CD4-positive, alpha-beta T cell treated with Interleukin-17A for 4 hours (primary cell): Measurements from ENCODE around the gene OLFML1.

Experiments used
- DNase-seq: peaks from one replicate; pipeline ENCODE4 v3.0.0-alpha.2; 2020; ENCODE audit warnings: mixed read lengths

The OLFML1 gene

GRCh38 chr11:7485186-7486097, at the start of gene OLFML1:
Gene OLFML1, plus strand, starts transcription at chr11:7485506. Its CDS starts 370 bp downstream, at chr11:7485876.
- DNase-seq: no peak

GRCh38 chr11:7436146-7436545, 49.2 kb upstream of the OLFML1 start:
- no peak for DNase-seq

GRCh38 chr11:7436657-7437056, 48.6 kb upstream of the OLFML1 start:
- peak; percentile 24 for DNase-seq

DNA sequence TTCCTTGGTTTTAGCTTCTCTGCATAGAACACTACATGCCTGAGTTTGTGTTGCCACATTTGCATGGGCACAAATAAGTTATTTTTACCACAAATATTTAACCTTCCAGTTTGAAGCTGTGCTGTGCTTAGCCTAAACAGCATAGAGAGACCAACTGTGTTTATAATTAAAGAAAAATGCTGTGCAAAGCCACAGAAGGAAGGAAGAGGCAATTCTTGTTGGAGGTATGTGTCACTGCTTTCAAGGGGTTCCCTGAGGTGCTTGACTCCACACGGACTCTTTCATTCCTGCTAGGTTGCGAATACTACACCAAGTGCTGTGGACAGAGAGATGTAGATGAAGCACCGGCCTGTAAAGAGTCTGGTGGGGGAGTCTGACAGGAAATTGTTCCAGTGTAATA, 47.6 kb upstream of the OLFML1 start:
- DNase-seq: no peak

- DNase-seq: no peak
Observed at GRCh38 chr11:7439746-7440320, 45.5 kb upstream of the OLFML1 start.

- DNase-seq: peak; percentile 75
Observed at GRCh38 chr11:7442588-7443215, 42.6 kb upstream of the OLFML1 start.

GRCh38 chr11:7444091-7444981, 41.0 kb upstream of the OLFML1 start:
- no peak for DNase-seq

DNA sequence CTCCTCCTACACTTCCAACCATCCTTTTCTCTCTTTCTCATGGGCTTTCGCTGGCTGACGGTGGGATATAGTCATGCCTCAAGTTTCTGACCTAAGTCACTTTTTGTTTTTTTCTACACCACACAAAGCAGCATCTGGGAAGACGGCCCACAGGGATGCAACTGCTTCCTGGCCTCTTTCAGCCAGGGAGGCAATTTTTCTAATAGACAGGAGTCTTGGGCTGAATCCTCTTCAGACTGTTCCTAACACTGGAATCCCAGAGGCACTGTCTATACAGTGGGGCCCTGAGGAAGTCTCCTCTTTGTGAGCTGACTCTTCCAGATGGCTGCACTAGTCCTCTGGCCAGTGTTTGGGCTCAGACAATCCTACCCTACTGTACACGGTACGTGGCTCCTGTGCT, 39.7 kb upstream of the OLFML1 start:
- no peak for DNase-seq

DNA sequence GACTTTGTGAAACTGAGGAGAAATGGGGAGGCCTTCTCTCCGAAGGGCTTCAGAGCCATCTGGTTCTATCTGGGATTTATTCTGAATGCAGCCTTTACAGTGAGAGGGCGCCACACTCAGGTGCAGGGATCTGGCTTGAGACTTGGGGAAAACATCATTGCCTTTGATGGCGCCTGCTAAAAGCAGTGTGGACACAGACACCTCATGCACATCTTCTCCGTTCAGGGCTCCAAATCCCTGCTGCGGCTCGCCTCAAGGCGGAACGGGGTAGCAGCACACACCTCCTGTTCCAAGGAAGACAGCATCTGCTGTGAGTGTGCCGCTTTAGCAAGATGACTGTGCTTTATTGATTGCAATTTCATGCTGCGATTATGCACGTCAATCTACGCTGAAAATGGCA, 37.1 kb upstream of the OLFML1 start:
- no peak for DNase-seq

DNA sequence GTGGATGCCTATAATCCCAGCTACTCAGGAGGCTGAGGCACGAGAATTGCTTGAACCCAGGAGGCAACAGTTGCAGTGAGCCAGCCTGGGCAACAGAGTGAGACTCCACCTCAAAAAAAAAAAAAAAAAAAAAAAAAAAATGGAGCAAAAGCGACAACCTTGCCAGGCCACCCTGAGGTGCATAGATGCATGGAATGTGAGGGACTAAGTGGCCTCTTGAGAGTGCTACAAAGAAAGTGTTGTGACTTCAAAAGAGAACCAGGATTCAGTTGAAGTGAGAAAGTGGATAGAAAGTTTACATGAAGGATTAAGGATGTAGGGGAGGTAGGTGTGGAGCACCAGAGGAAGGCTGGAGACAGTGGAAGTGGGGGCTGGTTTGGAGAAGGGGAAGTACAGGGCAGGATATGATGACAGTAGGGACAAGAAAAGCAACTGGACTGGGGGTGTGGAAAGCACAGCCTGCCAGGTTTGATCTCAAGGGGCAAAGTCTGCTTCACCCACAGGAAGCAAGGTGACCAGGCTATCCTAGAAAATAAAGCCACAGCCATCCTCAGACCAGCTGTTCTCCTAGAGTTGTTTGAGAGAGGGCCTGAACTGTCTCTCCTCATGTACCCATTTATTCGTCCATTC, 36.0 kb upstream of the OLFML1 start:
- no peak for DNase-seq

GRCh38 chr11:7449841-7450214, 35.5 kb upstream of the OLFML1 start:
- no peak for DNase-seq

DNA sequence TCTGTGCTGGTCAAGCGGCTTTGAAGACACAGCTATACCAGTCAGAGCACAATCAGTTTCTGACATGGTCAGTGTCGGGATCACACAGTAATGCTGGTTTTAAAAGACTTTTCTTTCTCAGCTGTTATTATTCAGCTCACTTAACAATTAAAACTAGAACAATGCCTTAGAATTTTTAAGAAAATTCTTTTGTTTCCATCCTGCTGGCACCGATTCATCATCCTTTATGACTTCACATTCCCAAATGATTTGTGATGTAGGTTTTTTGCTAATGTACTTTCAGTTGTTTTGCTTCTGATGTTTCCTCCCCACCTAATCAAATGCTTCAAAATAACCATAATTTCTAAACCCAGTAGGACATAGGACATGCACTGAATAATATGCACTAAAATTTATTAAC, 34.5 kb upstream of the OLFML1 start:
- DNase-seq: no peak

- no peak for DNase-seq
Observed at GRCh38 chr11:7451520-7451919, 33.8 kb upstream of the OLFML1 start.

GRCh38 chr11:7451952-7452494, 33.3 kb upstream of the OLFML1 start:
- DNase-seq: no peak

GRCh38 chr11:7454854-7455253, 30.5 kb upstream of the OLFML1 start:
- DNase-seq: no peak

DNA sequence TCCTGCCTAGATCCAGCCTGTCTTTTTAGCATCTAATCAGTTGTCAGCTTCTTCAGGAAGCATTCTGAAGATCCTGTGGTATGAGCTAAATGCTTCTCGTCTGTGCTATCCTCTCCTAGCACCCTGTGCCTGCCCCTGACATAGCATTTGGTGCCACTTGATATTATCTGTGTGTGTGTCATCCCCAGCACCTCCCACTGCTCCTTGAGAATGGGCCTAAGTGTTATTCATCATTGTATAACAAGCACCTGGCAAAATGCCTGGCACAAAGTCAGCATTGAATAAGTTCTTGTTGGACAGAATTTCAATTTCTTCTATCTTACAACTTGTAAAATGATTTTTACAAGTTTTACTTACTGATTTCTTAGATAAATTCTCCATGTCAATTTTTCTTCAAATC, 28.1 kb upstream of the OLFML1 start:
- no peak for DNase-seq

DNA sequence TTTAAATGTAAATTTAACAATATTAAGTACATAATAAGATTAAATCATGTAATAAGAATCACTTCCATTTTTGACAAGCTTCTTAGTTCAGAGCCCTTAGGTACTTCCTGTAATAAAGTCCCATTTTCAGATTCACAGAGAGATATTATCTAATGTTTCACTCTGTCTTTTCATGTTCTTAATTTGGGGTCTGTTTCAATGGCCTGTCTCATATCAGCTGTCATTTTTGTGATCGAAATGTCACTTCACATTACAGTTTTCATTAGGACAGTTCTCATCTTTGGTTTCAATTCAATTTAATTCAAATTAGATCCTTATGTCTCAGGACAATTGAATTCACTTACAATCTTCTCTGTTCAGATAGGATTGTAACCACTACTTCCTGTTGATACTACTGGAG, 22.6 kb upstream of the OLFML1 start:
- DNase-seq: no peak

GRCh38 chr11:7467652-7468051, 17.7 kb upstream of the OLFML1 start:
- DNase-seq: no peak

- DNase-seq: no peak
Observed at GRCh38 chr11:7469351-7469865, 15.9 kb upstream of the OLFML1 start.

GRCh38 chr11:7471071-7471470, 14.2 kb upstream of the OLFML1 start:
- no peak for DNase-seq

DNA sequence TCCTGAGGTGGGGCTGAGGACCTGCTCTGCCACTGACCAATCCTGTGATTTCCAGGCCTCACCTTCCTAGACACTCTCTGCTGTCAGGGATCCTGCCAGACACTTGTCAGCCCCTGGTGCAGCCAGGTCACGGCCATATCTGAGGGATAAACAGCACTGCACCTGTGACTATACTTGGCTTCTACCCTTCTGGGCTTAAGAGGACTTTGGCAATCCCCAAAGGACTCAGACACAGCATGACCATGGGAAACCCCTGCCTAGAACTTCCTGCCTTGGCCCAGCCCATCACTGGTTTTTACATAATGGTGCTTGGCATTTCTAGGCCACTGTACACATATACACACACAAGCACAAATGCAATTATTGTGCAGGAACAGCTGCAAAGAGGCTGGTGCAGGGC, 11.6 kb upstream of the OLFML1 start:
- DNase-seq: no peak

DNA sequence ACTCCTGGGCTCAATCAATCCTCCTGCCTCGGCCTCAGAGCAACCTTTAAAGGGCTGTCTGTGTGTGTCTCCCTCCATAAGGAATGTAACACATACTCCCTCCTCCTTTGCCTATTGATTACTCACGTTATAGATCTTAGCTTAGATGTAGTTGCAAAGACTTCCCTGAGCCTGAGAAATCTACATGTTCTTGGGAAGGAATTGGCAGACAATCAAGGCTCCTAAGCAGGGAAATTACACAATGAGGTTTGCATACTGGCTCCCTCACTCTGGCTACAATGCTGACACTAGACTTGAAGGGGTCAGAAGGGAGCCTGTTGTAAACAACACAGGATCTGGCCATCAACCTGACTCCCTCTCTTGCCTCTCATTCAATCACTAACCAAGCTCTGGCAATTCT, 5.2 kb upstream of the OLFML1 start:
- DNase-seq: no peak
